Brain microvascular endothelial cell (primary cell): ENCODE results near the gene TMEM273.

Experiments
- DNase-seq: peaks from one replicate; pipeline ENCODE4 v3.0.0-alpha.2; 2020
- H3K27ac ChIP-seq: fragments of 250-450 bp; sonication (Bioruptor Pico); 2 replicates; pipeline ENCODE4 v1.5.1; 2020; ENCODE audit warnings: mild to moderate bottlenecking, moderate library complexity
- H3K27me3 ChIP-seq: fragments of 250-450 bp; sonication (Bioruptor Pico); replicated peaks from 2 replicates; pipeline ENCODE4 v1.5.1; 2020; ENCODE audit warnings: mild to moderate bottlenecking
- H3K36me3 ChIP-seq: fragments of 250-450 bp; sonication (Bioruptor Pico); replicated peaks from 2 replicates; pipeline ENCODE4 v1.5.1; 2020; ENCODE audit warnings: mild to moderate bottlenecking
- H3K4me3 ChIP-seq: 2 replicates; pipeline ENCODE4 v1.5.1; 2011; ENCODE audit warnings: low read depth, mild to moderate bottlenecking, control low read depth, low read length, moderate library complexity
- CTCF ChIP-seq: IDR thresholded peaks from 2 replicates; pipeline ENCODE4 v1.5.1; 2011; ENCODE audit warnings: low read depth, mild to moderate bottlenecking, moderate library complexity, low read length, control low read depth, inconsistent platforms; ENCODE audit errors: missing control alignments
- in situ Hi-C: cut with HindIII; loops from 2 replicates; pipeline ENCODE4 v1.10.0; 2017; ENCODE audit warnings: low sequenced_read_pairs, low pct_ligation_motif_present

TMEM273 gene

GRCh38 chr10:49115796-49116508 lies 72.2 kb downstream of the TMEM273 start:
- no peak overlapping the region for H3K27ac ChIP-seq
- DNase-seq = no peak
- peak overlapping the region; percentile 36 for H3K4me3 ChIP-seq
- in situ Hi-C loops = no loop called here
- TF ChIP-seq CTCF = no peak
- no peaks in the 10 kb centered on the region for H3K27me3 ChIP-seq
- no peaks in the 10 kb centered on the region for H3K36me3 ChIP-seq

- TF ChIP-seq CTCF = no peak
- Histone ChIP-seq H3K4me3 (peak within 1 kb of the TSS; percentile 65), H3K36me3 (no peaks in the 10 kb centered on the region), H3K27me3 (no peaks in the 10 kb centered on the region), H3K27ac (peak within 1 kb of the TSS; percentile 43)
- DNase-seq = peak; percentile 45
- in situ Hi-C loops = no loop called here
Observed at GRCh38 chr10:49115015-49115795, 73.0 kb downstream of the TMEM273 start, which contains the start of gene VSTM4. Gene VSTM4, minus strand, starts transcription at chr10:49115522. Its CDS starts 37 bp downstream, at chr10:49115485.

GRCh38 chr10:49114718-49115014 lies 73.5 kb downstream of the TMEM273 start:
- peak overlapping the region; percentile 65 for H3K4me3 ChIP-seq
- no peak for TF ChIP-seq CTCF
- H3K27ac ChIP-seq = peak overlapping the region; percentile 43
- H3K36me3 ChIP-seq = no peaks in the 10 kb centered on the region
- in situ Hi-C loops = no loop called here
- DNase-seq = no peak
- no peaks in the 10 kb centered on the region for H3K27me3 ChIP-seq

- in situ Hi-C loops = no loop called here
- DNase-seq = no peak
- no peaks in the 10 kb centered on the region for H3K36me3 ChIP-seq
- no peaks in the 10 kb centered on the region for H3K27me3 ChIP-seq
- H3K27ac ChIP-seq = no peak overlapping the region
- no peak for TF ChIP-seq CTCF
- no peak overlapping the region for H3K4me3 ChIP-seq
Observed at GRCh38 chr10:49113741-49114141, 74.5 kb downstream of the TMEM273 start.

- no peak for DNase-seq
- H3K36me3 ChIP-seq = no peaks in the 10 kb centered on the region
- in situ Hi-C loops = no loop called here
- no peak overlapping the region for H3K4me3 ChIP-seq
- no peak for TF ChIP-seq CTCF
- no peak overlapping the region for H3K27ac ChIP-seq
- H3K27me3 ChIP-seq = no peaks in the 10 kb centered on the region
Observed at GRCh38 chr10:49112851-49113250, 75.3 kb downstream of the TMEM273 start.

- no peaks in the 10 kb centered on the region for H3K36me3 ChIP-seq
- no peak for TF ChIP-seq CTCF
- H3K27ac ChIP-seq = no peak overlapping the region
- in situ Hi-C loops = no loop called here
- no peak for DNase-seq
- H3K27me3 ChIP-seq = no peaks in the 10 kb centered on the region
- no peak overlapping the region for H3K4me3 ChIP-seq
Observed at GRCh38 chr10:49112098-49112497, 76.1 kb downstream of the TMEM273 start.
